Colonic mucosa (tissue), 4 donors: ENCODE data around the gene CENPI. TPM values are rescaled to one million over a fixed set of nuclear protein-coding genes. Genes with fewer than 3 reads are reported as not detected.

ENCODE experiments used
- DNase-seq: peaks from one replicate; pipeline ENCODE4 v3.0.0-alpha.2; 2020
- H3K27ac ChIP-seq: fragments of 200-600 bp; one replicate; pipeline ENCODE4 v1.8.0; 2021
- H3K27me3 ChIP-seq: fragments of 200-600 bp; one replicate; pipeline ENCODE4 v1.8.0; 2021
- H3K36me3 ChIP-seq: fragments of 200-600 bp; one replicate; pipeline ENCODE4 v1.8.0; 2021
- H3K4me1 ChIP-seq: fragments of 200-600 bp; one replicate; pipeline ENCODE4 v1.8.0; 2021; ENCODE audit warnings: mild to moderate bottlenecking
- H3K4me3 ChIP-seq: fragments of 200-600 bp; one replicate; pipeline ENCODE4 v1.8.0; 2021
- H3K9ac ChIP-seq, 2 donors: one replicate each; pipeline ENCODE4 v1.7.0; 2013; ENCODE audit warnings: control low read depth in 2 of 2, low read depth in 2 of 2, low read length in 2 of 2
- H3K9me3 ChIP-seq: fragments of 200-600 bp; one replicate; pipeline ENCODE4 v1.8.0; 2021
- CTCF ChIP-seq: fragments of 200-600 bp; IDR thresholded peaks from one replicate; pipeline ENCODE4 v1.8.0; 2022; ENCODE audit warnings: antibody characterized with exemption, mild to moderate bottlenecking
- intact Hi-C: fragments of 100-400 bp; cut with DNase I; formaldehyde crosslinking; loops from one replicate; pipeline ENCODE4 v1.14.1; 2022
- total RNA-seq, 2 donors: library from RNA; stranded (reverse); fragmentation: NEBNext Ultra II Directional in 1 of 2; extraction: Animal tissue kit (Norgen Biotek cat#: 25700) in 1 of 2; gene quantifications; one replicate each; pipeline ENCODE4 v1.2.1, GENCODE V29; 2021
- donor health status: healthy.
- donor health status: DM: no; HTN: no; CAD: no.
- donor health status: DM: no; HTN: no; CAD: no.

Gene CENPI
- total RNA-seq, 2 donors from 2014 or later, result 5.3 to 16.1 TPM

GRCh38 chrX:101081231-101081630, 16.8 kb upstream of the CENPI start:
- no peak overlapping the region for H3K9ac ChIP-seq
- H3K4me3 ChIP-seq, result no peak overlapping the region
- intact Hi-C loops, result no loop called here

GRCh38 chrX:101091817-101092216, 6.2 kb upstream of the CENPI start:
- Histone ChIP-seq H3K4me1 (no peaks in the 10 kb centered on the region), H3K9ac (no peak overlapping the region), H3K36me3 (no peaks in the 10 kb centered on the region), H3K4me3 (no peak overlapping the region), H3K27ac (no peak overlapping the region), H3K9me3 (no peaks in the 10 kb centered on the region), H3K27me3 (no peaks in the 10 kb centered on the region)
- intact Hi-C loops, result no loop called here
- TF ChIP-seq CTCF, result no peak
- no peak for DNase-seq

More at GRCh38 chrX:101081231-101081630, 16.8 kb upstream of the CENPI start:
- H3K27me3 ChIP-seq, result no peaks in the 10 kb centered on the region
- no peak for TF ChIP-seq CTCF
- no peaks in the 10 kb centered on the region for H3K36me3 ChIP-seq
- H3K27ac ChIP-seq, result no peak overlapping the region
- no peak for DNase-seq
- no peaks in the 10 kb centered on the region for H3K9me3 ChIP-seq
- no peaks in the 10 kb centered on the region for H3K4me1 ChIP-seq

GRCh38 chrX:101108284-101108683, 10.3 kb downstream of the CENPI start:
- Histone ChIP-seq H3K27me3 (no peaks in the 10 kb centered on the region), H3K27ac (no peak overlapping the region), H3K9me3 (no peaks in the 10 kb centered on the region), H3K36me3 (no peaks in the 10 kb centered on the region), H3K4me3 (no peak overlapping the region), H3K4me1 (no peaks in the 10 kb centered on the region), H3K9ac (no peak overlapping the region)
- no peak for TF ChIP-seq CTCF
- DNase-seq, result no peak
- intact Hi-C loops, result no loop called here

- Histone ChIP-seq H3K4me3 (no peak overlapping the region), H3K27ac (no peak overlapping the region), H3K36me3 (no peaks in the 10 kb centered on the region), H3K9me3 (no peaks in the 10 kb centered on the region), H3K27me3 (no peaks in the 10 kb centered on the region), H3K9ac (no peak overlapping the region), H3K4me1 (no peaks in the 10 kb centered on the region)
- DNase-seq, result no peak
- TF ChIP-seq CTCF, result no peak
- intact Hi-C loops, result no loop called here
These were observed 19.7 kb downstream of the CENPI start for GRCh38 chrX:101117701-101118100.

GRCh38 chrX:101136235-101136634, 38.2 kb downstream of the CENPI start:
- Histone ChIP-seq H3K4me1 (no peaks in the 10 kb centered on the region), H3K4me3 (no peak overlapping the region), H3K27me3 (no peaks in the 10 kb centered on the region), H3K27ac (no peak overlapping the region), H3K9ac (no peak overlapping the region), H3K36me3 (no peaks in the 10 kb centered on the region), H3K9me3 (no peaks in the 10 kb centered on the region)
- DNase-seq, result no peak
- intact Hi-C loops, result no loop called here
- no peak for TF ChIP-seq CTCF

Other genes starting within 250 kb of the CENPI start
- gene NOX1, start 223.8 kb upstream of the CENPI start, total RNA-seq, result 100 to 1,000 TPM in 1 of 2 donors, 10 to 100 TPM in 1; 84.6 to 128 TPM
- gene XKRX, start 169.3 kb upstream of the CENPI start, total RNA-seq, result 1 to 10 TPM; 1.0 to 2.7 TPM
- gene ARL13A, start 128.5 kb upstream of the CENPI start, total RNA-seq, result not detected
- gene TRMT2B, start 46.1 kb upstream of the CENPI start, total RNA-seq, result 10 to 100 TPM; 19.0 to 24.8 TPM
- 1 to 10 TPM in 1 of 2 donors, under 1 TPM in 1; 0.96 to 3.9 TPM for gene TMEM35A, start 19.3 kb upstream of the CENPI start, total RNA-seq
- gene DRP2, start 121.6 kb downstream of the CENPI start, total RNA-seq, result 1 to 10 TPM in 1 of 2 donors, under 1 TPM in 1; 0.37 to 1.1 TPM
- gene TAF7L, start 193.1 kb downstream of the CENPI start, total RNA-seq, result not detected